HTR-8/SVneo (cell line): Measurements from ENCODE around the gene NEDD4.
"Not testable (repeated sequence)": the region's sequence is repeated elsewhere in the genome, so short reads cannot be mapped to it uniquely, and the experiment has no call there.

Source experiments
- DNase-seq: peaks from one replicate; pipeline ENCODE4 v3.0.0; 2011; ENCODE audit warnings: low spot score, mixed read lengths; ENCODE audit not compliant: insufficient read length
- FAIRE-seq: peaks from 2 replicates; lab custom pipeline; 2011; peaks lifted over from hg19 to GRCh38; lab: Jason Lieb, UNC

The NEDD4 gene

DNA sequence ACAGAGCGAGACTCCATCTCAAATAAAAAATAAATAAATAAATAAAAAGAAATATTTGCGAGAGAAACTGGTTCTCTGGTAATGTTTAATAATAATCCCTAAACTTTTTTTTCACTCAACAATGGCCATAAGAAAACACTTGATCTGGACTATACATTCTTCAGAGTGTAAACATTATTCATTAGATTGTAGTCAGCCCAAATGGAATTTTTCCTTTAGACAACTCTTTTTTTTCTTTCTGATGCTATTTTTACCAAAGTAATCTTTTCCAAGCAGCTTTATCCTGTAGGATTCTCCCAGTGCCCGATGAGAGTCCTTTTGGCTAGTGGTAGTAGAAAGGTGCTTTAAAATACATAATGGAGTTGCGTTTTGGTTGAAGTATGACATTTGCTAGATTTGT lies 90.4 kb downstream of the NEDD4 start:
- DNase-seq (no peak), FAIRE-seq (no peak)

DNA sequence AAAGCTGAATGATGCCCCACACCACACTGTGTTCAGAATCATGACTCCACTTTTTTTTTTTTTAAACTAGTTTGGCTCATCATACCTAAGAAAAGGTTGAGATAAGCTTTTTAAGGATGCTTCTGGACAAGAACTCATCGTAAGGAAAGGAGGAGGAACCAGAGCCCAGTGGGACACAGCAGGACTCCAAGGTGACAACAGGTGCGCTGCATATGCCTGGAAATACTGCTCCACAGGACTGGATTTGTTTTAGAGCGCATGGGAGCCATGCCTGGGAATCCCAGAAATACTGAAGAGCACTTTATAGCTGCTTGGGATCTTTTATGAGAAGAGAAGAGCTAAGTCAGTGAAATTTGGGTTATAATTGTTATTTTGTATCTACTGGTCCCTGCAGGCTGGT lies 93.4 kb downstream of the NEDD4 start:
- DNase-seq (no peak), FAIRE-seq (no peak)

DNA sequence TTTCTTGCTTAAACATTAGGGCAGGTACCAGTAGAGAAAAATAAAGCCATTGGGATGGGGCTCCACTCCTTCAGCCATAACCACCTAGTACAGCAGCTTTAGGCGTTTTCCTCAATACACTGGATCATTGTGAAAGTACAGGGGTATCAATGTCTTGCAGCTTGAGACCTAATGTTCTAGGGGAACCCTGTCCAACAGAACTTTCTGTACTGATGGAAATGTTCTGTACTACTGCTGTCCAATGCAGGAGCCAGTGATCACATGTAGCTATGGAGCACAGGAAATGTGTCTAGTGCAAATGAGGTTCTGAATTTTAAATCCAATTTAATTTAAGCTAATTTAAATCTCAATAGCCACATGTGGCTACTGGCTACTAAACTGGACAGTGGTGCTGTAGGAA lies 93.9 kb downstream of the NEDD4 start:
- FAIRE-seq (no peak), DNase-seq (no peak)

DNA sequence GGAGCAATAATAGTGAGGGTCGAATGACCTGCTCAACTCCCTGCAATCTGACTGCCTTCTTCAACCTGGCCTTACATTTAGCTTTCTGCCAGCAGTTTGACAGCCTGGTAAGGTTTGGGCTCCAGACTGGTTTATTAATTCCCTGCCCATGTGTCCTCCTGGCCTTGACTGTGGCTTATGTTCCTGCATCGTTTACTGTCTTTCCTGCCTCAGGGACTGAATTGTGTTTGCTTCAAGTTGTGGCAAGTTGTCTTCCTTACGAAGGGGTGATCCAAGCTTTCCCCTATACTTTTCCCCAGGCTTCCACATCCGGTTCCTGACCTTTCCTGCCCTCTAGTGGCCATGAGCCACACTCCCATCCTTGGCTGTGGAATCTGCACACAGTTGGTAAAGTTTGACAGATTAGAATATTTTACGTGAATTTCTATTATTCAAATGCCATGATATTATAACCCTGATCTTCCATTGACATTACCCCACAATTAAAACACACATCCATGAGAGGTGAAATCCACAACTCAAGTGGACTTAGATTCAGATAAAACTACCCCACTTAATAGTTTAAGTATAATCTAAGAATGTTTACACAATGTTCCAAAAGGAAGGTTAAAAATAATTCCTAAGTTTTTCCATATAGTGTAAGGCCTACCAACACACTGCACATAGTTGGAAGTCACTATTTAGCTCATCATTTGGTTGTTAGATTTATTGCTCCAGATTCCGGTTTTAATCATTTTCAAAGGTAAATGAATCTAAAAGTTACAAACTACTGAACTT lies 95.7 kb downstream of the NEDD4 start:
- FAIRE-seq (peak; percentile 55), DNase-seq (peak; percentile 66)

DNA sequence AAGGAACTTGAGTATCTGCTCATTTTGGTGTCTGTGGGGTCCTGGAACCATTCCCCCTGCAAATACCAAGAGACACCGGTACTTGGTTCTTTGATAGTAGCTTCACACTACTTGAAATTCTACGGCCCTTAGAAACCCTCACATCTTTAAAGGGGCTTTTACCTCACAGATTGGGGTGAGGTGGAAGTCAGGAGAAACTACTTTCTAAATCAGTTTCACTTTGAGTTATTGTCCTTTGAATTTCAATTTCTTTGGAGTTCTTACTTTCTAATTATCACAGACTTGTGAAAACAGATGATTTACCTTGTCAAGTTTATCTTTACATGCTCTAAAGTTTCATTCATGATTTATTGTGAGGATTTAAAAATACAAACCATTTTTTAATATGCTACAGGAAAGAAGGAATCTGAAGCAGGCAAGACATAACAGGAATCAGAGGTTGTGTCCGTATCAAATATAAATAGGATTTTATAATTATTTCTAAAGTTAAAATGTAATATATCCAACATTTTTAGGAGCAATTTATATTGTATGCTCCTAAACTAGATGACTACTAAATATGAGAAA lies 98.9 kb downstream of the NEDD4 start:
- no peak for FAIRE-seq

DNA sequence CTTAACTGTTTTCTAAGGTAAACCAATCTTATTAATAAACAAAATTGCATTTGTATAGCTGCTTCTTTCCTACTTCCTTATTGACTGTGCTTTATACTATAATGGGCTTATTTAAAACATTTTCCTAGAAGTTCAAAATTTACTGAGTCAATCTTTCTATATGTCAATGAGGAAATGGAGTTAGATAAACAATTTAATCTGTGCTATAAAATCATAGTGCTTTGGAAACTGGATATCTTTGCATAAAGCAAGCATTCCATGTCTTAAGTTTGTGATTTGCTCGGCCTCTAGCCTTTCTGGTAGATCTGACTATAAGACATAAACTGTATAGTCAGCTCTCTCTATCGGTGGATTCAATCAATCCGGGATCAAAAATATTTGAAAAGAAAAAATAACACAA lies 99.6 kb downstream of the NEDD4 start:
- FAIRE-seq (no peak), DNase-seq (no peak)

More for the DNA sequence above, 98.9 kb downstream of the NEDD4 start:
- DNase-seq: no peak

DNA sequence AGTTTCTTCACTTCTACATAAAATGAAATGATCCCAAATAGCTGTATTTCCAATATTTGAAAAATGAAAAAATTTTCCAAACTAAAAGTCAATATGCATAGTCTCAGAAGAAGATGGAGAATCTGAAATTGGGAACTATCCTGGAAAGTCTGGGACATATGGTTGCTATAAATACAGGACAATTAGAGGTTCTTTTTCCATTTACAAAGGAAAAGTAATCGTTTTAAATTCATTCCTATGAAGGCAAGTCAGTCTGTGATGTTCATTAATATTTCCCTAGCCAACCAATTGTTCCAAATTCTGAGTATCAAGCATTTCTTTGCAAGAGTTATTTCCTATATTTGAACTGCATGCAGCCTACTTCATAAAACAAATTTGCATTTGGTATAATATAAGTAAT lies 102.2 kb downstream of the NEDD4 start:
- no peak for FAIRE-seq
- DNase-seq: no peak

DNA sequence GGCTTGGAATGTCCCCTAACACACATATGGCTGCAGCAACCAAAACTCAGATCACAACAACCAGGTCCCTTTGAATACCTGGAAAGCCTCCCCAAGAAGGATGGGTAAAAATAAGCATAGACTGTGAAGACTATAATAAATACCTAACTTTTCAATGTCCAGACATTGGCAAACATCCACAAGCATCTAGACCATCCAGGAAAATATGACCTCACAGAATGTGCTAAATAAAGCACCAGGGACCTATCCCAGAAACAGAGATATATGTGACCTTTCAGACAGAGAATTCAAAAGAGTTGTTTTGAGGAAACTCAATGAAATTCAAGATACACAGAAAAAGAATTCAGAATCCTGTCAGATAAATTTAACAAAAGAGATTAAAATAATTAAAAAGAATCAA lies 109.2 kb downstream of the NEDD4 start:
- DNase-seq (no peak), FAIRE-seq (no peak)

DNA sequence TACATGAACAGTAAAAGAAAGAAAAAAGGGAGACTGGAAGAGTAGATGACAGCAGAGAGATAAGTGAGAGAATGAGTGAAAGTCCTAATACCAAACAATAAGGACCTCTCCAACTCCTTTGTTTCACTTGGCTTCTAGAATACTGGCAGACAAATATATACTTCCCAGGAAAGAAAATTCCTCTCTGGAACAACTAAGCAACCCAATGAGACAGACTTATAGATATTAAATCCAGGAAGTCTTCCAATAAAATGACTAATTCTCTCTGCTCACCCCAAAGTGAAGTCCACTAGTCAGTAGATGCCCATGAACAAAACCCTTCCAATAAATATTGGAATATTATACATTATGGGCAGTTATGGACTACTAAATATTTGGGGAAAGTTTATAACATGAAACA lies 114.2 kb downstream of the NEDD4 start:
- FAIRE-seq (no peak), DNase-seq (no peak)

DNA sequence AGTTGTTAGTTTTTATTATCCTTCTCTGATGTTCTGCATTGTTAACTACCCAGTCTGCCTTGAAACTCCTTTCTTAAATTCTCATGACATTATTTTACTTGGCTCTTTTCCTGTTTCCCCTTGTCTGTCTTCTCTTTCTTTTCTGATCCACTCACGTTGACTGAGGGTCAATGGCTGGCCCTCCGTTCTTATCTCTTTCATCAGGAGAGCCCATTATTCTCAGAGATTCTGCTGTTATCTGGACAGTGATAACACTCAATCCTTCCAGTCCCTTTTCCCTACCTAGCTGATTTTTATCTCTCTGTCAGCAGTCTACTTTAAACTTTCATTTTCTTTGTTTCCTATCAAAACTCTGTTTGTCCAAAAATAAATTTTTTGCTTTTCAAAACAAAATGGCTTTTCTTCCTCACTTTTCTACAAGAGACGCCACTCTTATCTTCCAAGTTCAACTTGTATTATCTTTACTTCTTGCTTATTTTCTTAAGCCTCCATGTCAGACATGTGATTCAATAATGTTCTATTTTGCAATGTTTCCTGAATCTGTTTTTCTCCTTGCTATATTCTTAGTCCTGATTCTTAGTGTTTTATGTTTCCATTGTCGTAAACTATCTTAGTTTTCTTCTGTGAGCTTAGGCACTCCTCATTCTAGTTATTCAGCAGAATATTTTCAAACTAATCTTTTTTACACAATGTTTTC lies 120.2 kb downstream of the NEDD4 start:
- no peak for DNase-seq
- FAIRE-seq: no peak

DNA sequence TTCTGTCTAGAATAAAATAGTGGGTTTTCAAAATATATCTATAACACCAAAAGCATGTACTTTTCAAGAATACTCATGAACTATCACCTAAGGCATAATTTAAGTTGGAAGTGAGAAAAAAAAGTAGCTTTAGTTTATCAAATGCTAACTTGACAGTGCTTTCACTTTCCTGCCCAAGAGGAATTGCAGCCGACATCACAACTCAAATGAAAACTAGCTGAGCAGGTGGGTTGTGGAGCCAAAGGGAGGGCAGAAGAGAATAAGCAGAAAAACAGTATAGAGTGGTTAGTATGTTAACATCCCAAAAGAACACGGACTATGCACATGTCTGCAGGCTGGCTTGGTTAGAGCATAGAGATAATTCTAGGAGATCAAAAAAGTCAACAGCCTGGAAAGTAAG lies 120.9 kb downstream of the NEDD4 start:
- no peak for DNase-seq
- FAIRE-seq: no peak

DNA sequence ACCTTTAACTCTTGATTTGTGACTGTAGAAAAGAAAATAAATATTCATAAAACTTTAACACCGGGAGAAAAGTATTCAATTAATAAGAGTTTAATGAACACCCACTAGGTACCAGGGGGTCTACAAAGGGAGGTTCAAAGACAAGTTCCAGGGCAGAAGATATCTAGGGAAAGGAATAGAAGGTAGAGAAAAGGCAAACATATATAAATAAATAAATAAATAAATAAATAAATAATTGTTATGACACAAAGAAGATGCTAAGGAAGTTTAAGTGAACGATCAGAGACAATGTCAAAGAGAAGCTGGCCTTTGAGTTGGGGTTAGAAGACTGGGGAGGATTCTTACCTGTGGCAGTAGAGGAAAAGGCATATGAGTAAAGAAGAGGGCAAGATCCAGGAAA lies 123.8 kb downstream of the NEDD4 start:
- DNase-seq (no peak), FAIRE-seq (no peak)

DNA sequence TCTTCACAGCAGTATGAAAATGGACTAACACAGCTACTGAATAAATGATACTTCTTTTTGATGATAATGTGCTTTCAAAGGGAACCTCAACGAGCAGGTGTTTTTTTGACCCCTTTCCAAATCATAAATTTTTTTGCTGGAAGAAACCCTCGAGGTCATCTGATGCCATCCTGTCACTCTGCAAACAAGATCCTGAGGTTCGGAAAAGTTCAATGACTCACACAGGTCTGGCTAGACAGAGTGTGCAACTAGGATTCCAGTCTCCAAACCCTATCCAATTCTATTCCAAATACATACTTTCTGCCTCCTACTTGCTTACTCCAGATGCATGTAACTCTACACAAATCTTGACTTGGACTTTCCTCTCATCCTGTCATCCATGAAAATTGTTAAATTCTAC lies 124.7 kb downstream of the NEDD4 start:
- FAIRE-seq (no peak), DNase-seq (no peak)

DNA sequence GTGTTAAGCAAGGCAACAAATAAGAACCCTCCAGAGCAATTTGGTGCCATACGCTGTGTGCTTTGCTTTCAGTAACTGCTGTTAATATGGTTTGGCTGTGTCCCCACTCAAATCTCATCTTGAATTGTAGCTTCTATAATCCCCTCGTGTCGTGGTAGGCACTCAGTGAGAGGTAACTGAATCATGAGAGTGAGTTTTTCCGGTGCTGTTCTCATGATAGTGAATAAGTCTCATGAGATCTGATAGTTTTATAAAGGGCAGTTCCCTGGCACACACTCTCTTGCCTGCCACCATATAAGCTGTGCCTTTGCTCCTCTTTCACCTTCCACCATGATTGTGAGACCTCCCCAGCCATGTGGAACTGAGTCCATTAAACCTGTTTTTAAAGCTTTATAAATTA lies 125.1 kb downstream of the NEDD4 start:
- not testable (repeated sequence) for DNase-seq, FAIRE-seq

DNA sequence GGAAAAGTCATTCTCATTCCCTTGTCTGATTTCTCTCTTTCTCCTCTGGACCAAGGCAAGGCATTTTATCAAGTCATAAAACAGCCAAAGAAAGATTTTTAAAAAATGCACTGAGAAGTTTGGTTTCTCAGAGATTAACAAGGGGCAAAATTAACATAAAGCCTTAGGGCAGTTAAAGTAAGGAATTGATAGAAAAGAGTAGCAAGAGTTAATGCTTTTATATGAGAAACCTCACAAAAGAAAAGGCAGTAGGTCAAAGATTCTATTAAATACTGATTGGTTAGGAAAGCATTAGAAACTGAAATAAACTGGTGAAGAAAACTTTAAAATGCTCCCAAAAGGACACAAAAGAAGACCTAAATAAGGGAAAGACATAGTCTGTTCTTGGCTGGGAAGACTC lies 129.5 kb downstream of the NEDD4 start:
- FAIRE-seq (no peak), DNase-seq (no peak)

DNA sequence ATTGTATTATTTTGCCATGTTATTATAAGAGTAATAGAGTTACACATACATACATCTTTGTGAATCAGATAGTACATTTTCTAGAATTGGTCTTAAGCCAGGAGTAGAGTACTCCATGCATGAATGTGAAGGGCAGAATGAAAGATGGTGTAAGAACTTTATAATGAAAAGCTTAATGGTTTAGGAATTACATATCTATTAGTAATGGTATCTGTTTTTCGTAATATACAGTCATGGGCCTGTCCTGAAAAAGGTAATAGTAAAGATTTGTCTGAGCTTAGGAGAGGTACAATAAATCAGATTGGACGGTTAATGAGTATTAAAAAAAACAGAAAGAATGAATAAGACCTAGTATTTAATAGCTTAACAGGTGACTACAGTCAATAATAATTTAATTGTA lies 132.3 kb downstream of the NEDD4 start:
- DNase-seq: no peak
- FAIRE-seq: no peak

DNA sequence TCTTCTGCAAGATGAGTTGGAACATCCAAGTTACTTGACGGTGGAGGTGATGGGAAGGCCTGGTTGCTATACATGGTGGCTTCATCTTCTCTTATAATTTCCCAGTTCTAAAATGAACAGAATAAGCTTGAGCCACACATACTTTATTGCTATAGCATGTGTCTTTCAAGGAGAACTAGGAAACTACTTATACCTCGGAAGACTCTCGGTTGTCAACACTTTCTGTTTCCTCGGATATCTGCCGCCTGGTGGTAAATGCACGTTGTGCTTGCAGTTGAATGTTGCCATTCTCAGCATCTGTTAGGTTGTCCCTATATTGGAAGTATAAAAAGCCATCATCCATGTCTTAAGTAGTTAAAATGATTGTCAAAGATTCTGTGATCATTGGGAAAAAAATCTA lies 132.9 kb downstream of the NEDD4 start:
- DNase-seq (no peak), FAIRE-seq (no peak)

DNA sequence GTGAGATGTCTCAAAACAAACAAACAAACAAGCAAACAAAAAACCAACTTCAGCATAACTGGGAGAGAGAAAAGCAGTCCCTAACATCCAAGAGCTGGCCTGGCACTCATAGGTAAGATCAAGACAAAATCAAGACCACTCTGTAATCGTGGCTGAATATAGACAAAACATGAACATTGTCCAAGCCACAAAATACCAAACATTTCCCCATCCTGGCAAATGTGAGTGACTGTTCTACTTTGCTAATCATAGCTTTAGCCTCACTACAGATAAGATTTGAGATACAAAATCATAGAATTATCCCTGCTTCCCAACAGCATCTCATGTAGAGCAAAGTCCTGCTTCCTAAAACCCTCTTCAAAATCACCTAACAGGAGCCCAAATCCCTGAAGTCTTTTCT lies 133.7 kb downstream of the NEDD4 start:
- FAIRE-seq (no peak), DNase-seq (no peak)

DNA sequence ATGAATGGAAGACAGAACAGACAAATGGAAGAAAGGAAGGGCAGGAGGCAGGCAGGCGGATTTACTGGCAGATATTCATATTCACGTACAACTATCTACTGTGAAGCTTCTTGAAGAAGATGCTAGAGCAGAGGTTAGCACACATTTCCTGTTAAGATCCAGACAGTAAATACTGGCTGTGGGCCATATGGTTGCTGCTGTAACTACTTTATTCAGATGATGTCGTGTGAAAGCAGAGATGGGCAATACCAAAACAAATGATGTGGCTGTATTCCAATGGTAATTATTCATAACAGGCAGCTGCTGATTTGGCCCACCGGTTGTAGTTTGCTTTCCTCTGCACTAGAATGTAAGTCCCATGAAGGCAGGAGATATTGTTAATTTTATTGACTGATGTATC lies 134.8 kb downstream of the NEDD4 start:
- DNase-seq (no peak), FAIRE-seq (no peak)

DNA sequence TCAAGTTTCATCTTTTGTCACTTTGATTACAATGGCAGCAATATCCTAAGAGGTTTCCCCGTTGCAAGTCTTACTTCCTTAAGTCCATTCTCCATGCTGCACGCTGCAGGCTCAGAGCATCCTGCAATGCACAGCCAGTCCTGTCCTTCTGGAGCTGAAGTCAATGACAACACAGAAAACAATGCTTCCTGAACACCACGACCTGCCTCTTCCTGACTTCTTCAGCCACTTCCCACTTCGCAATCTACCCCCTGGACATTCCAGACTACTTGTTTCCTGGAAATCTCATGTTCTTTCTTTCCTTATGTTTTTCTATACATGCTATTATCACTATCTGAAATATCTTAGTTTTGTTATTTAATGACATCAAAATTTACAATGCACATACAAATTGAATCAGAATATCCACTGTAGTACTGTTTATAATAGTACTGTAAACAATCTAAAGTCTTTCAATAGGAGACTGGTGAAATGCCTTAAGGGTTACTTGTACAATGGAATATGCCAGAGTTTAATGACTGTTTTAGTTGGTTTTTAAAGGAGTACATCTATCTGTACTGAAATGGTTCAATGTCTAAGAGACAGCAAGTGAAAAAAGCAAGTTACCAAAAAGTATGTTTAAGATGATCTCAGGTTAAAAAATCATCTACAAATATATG lies 136.8 kb downstream of the NEDD4 start:
- DNase-seq: no peak
- FAIRE-seq: no peak

DNA sequence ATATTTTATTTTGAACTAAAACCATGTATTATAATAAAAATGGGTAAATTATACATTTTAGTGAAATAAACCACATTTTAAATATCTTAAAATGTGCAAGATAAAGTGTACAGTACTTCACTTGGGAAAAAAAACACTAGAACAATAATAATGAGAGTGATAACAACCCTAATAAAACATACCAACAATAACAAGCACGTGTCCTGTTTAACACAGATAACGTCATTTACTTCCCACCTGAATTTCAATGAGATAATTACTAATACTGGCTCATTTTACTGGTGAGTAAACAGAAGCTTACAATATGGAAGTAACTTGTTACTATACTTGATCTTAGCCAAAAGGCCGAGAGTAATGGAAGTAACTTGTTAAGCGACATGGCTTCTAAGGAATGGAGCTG lies 140.3 kb downstream of the NEDD4 start:
- FAIRE-seq: no peak

More for the DNA sequence above, 140.3 kb downstream of the NEDD4 start:
- DNase-seq: no peak
